ENCODE results near the gene KLHDC10.
"Not testable (repeated sequence)": the region's sequence is repeated elsewhere in the genome, so short reads cannot be mapped to it uniquely, and the experiment has no call there.

KLHDC10 gene

DNA sequence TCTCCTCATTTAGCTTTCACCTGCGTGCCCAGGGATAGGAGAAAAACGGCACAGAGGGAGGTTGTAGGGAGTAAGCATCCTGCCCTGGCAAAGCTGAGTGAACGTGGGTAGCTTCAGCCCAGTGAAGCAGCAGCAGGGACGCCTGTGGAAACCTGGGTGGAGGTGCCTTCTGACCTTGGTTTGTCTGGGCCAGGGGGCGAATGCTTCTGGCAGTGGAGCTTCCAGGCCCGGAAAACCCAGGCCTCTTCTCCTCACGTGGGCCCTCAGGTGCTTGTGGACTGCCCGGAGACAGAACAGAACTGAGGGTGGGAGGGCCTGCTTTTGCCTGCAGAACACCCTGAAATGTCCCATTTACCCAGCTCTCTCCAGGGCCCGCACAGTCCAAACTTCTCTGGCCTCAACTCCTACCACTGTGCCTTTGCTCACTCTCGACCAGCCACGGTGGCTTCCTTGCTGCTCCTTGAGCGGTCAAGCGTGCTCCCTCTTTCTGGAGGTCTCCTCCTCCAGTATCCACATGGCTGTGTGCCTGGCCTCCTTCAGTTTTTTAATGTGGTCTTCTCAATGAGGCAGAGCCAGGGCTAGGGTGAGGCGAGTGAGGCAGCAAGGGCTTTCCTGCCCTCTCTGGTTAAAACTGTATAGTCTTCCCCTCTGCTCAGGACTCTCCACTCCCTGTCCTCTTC is 72.5 kb downstream of the KLHDC10 start:
- DNase-seq = no peak

DNA sequence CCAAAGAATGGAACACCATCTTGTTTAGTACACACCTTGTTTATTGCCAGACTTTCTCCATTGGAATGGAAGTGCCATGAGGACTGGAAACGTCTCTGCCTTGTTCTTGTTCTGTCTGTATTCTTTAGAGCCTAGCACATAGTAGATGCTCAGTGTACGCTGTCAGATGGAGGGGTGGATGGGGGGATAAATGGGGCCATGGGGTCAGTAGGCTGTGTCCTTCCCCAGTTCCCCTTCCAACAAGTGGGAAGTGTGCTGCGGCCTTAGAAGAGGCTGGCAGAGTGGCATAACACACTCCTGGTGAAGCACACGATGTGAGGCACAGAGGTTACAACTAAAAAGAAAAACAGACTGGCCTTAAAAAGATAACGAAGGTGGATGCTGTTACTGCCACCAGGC is 73.0 kb downstream of the KLHDC10 start:
- no peak for DNase-seq

- no peak for DNase-seq
Observed at GRCh38 chr7:130143986-130144311, 73.6 kb downstream of the KLHDC10 start.

- DNase-seq = no peak
Observed at GRCh38 chr7:130144312-130145171, 74.2 kb downstream of the KLHDC10 start.

DNA sequence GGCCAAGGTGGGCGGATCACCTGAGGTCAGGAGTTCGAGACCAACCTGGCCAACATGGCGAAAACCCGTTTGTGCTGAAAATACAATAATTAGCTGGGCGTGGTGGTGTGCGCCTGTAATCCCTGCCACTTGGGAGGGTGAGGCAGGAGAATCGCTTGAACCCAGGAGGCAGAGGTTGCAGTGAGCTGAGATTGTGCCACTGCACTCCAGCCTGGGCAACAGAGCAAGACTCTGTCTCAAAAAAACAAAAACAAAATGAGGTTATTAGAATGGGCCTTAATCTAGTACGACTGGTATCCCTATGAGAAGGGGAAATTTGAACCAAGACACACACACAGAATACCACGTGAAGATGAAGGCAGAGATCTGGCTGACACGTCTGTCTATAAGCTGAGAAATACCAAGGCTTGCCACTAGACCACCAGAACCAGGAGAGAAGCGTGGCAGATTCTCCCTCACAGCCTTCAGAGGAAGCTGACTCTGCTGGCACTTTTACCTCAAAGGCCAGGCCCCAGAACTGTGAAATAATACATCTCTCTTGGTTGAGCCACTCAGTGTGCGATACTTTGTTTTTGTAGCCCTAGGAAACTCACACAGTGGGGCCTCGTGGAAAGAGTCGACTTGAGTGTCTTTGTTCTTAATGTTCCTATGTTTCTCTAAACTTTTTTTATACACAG is 75.2 kb downstream of the KLHDC10 start:
- no peak for DNase-seq

DNA sequence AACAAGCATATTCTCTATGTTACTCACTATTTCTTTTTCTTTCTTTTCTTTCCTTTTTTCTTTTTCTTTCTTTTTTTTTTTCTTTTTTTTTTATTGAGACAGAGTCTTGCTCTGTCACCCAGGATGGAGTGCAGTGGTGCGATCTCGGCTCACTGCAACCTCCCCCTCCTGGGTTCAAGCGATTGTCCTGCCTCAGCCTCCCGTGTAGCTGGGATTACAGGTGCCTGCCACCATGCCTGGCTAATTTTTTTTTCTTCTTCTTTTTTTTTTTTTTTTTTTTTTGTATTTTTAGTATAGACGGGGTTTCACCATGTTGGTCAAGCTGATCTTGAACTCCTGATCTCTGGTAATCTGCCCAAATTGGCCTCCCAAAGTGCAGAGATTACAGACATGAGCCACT is 75.8 kb downstream of the KLHDC10 start:
- DNase-seq = not testable (repeated sequence)

GRCh38 chr7:130146693-130147405 is 76.5 kb downstream of the KLHDC10 start:
- DNase-seq = no peak

DNA sequence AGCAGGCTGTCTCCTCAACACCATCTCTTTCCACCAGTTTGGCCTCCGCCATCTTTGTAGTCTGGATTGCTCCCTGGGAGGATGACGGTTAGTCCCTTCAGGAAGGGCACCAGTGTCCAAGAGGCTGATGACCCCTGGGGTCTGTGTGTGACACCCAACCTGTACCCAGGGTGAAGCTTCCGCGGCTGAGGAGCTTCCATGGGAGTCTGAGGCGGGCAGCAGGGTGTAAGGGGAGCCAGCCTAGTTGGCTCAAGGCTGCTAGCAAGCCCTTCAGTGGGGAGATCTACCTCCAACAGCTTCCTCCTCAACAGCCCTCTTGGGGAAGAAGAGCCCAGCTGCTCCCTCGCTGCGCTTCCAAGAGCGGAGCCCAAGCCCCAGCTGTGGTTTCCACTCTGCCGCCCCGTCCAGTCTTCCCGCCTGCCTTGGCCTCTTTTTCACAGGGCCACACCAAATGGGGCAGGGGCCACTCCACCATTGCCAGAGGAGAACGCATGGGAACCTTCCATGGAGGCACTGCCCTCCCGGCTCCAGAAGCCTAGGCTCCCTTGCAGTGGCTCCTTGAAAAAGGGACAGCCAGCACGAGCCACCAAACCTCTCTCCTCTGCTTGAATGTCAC is 77.5 kb downstream of the KLHDC10 start:
- no peak for DNase-seq

DNA sequence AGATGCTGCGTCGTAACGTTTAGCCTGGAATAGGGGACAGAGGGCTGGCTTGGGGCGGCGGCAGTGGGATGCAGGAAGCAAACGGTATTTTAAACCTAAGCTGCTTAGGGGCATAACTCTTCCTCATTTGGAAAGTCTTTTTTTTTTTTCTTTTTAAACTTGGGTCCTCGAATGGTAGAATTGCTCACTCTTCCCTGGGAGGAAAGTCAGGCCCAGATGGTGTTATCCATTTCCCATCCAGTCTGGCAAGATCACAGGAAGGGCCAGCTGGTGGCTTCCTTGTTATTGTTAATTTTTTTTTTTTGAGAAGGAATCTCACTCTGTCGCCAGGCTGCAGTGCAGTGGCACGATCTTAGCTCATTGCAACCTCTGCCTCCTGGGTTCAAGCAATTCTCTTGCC is 78.2 kb downstream of the KLHDC10 start:
- no peak for DNase-seq

DNA sequence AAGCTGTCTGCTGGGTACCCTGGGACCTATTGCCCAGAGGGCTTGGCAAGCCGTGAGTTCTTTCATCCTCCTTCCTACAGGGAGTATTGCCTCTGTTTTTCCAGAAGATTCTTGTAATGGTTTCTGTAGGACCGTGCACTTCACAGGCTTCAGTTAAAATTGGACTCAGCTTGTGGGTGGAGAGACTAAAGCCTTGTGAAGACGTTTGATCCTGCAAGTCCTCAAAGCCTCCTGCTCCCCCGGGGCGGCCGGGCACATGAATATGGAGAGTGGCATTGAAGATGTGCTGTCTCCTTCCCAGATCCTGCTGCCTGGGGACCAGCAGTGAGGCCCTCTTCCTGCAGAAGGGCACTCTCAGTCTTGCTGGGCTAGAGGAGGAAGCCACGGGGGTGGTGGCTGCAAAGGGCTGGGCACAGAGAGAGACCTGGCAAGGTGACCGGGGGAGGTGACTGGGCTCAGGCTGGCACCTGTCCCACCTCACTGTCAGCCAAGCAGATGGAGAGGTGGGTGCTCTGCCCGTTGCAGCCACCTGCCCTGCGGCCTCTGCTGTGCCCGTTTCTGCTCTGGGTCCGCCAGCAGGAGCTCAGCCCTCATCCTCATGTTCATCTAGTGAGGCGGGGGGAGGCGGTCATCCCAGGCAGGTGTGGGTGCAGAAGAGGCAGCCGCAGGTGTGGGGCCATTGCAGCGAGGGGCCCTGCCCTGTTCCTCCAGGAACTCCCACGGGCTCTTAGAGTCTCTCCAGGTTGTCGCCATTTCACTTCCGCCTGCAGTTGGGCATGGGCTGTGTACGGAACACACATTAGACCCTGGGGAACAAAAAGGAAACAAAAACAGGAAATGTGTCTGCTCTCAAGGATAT is 79.2 kb downstream of the KLHDC10 start:
- DNase-seq = peak; percentile 42

GRCh38 chr7:130150587-130150986 is 80.3 kb downstream of the KLHDC10 start:
- DNase-seq = no peak

DNA sequence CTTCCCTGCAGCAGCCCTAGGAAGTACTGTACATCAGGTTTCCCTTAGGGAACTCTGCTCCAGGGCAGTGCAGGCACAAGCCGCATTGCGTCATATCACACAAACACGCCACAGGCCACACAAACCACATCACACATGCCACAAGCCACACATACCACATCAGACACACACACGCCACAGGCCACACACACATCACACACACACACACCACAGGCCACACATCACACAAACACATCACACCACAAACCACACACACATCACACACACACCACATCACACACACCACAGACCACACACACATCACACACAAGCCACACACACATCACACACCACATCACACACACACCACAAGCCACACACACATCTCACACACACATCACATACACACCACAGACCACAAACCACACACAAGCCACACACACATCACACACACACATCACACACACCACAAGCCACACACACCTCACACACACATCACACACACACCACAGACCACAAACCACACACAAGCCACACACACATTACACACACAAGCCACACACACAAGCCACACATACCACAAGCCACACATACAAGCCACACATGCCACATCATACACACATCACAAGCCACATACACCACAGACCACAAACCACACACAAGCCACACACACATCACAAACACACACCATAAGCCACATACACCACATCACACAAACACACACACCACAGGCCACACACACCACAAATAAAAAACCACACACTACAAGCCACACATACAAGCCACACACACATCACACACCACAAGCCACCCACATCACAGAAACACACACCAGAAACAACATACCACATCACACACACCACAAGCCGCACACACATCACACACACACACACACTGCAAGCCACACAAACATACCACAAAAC is 81.5 kb downstream of the KLHDC10 start:
- DNase-seq = no peak

DNA sequence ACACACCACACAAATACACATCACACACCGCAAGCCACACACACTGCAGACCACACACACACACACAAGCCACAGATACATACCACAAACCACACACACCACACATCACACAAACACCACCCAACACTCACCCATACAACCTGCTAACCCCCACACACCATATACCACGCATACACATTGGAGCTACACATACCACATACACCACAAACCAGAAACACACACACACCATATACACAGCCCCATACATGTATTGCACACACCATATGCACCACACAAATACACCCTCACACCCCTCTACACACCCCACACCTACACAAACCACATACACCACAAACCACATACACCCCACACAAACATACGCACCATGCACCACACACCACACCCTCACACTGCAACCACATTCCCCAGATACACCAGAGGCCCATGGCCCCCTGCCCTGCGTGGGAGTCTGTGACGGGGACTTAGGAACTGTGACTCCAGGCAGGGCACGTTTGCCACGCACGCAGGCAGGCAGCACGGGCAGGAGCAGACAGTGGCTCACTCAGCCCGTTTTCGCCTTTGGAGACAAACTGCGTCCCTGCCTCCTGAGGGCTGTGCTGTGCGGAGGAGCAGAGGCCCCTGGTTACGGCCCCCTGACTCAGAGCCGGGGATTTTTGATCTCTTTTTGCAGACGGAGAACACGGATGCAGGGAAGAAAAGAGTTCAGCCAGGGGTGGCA is 82.3 kb downstream of the KLHDC10 start:
- no peak for DNase-seq

GRCh38 chr7:130153211-130153908 is 83.0 kb downstream of the KLHDC10 start:
- no peak for DNase-seq

GRCh38 chr7:130154131-130154500 is 83.8 kb downstream of the KLHDC10 start:
- no peak for DNase-seq

GRCh38 chr7:130154501-130155317 is 84.4 kb downstream of the KLHDC10 start:
- DNase-seq = peak; percentile 42

DNA sequence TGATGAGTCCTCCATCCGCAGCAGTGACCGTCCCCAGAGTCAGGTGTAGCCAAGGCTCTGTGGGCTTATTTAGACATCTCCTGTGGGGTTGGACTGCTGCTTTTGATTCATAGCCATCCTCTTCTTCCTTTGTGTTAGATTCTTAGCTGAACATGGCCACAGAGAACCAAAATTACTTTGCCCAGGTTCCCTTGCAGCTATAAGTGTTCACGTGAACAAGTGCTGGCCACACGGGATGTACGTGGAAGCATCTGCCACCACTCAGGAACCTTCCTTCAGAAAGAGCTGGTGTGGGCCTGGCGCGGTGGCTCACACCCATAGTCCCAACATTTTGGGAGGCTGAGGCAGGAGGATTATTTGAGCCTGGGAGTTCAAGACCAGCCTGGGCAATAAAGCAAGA is 85.8 kb downstream of the KLHDC10 start:
- no peak for DNase-seq

GRCh38 chr7:130157700-130158099 is 87.4 kb downstream of the KLHDC10 start:
- no peak for DNase-seq

- DNase-seq = no peak
Observed at GRCh38 chr7:130160023-130160422, 89.7 kb downstream of the KLHDC10 start.
